ENCODE data around the gene JAG2.

The JAG2 gene

DNA sequence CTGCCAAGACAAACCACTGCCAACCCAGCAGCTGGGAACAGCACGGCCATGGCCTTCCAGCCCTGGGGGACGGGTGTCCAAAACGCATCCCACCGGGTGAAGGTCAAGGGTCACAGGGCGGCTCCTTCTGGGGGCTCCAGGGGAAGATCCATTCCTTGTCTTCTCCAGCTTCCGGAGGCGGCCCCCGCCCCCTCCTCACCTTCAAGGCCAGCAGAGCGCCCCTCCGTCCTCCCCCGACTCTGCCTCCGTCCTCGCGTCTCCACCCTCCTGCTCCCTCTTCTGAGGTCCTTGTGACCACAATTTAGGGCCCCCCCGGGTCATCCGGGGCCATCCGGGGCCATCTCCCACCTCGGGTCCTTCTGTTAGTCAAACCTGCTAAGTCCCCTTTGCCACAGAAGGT is 16.4 kb upstream of the JAG2 start:
- no peak overlapping the region for H3K27ac ChIP-seq
- no peak for DNase-seq (ENCODE audit: low read depth, low spot score)

DNA sequence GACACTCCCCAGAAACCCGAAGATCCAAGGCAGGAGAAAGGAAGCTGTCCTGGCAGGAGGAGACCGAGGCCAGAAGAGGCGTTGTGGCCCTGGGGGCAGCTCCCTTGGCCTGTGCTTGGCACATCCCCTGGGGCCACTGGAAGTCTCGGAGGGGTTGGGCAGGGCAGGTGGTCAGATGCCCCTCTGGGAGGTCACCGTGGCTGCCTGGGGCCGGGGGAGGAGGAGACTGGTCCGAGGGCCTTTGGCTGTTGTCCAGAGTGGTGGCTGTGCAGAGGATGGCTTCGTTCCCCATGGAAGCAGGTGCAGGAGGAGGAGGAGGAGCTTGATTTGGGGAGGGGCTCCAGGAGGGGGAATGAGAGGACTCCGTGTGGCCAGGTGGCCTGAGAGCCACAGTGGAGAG is 15.9 kb upstream of the JAG2 start:
- DNase-seq (ENCODE audit: low read depth, low spot score): no peak
- no peak overlapping the region for H3K27ac ChIP-seq

DNA sequence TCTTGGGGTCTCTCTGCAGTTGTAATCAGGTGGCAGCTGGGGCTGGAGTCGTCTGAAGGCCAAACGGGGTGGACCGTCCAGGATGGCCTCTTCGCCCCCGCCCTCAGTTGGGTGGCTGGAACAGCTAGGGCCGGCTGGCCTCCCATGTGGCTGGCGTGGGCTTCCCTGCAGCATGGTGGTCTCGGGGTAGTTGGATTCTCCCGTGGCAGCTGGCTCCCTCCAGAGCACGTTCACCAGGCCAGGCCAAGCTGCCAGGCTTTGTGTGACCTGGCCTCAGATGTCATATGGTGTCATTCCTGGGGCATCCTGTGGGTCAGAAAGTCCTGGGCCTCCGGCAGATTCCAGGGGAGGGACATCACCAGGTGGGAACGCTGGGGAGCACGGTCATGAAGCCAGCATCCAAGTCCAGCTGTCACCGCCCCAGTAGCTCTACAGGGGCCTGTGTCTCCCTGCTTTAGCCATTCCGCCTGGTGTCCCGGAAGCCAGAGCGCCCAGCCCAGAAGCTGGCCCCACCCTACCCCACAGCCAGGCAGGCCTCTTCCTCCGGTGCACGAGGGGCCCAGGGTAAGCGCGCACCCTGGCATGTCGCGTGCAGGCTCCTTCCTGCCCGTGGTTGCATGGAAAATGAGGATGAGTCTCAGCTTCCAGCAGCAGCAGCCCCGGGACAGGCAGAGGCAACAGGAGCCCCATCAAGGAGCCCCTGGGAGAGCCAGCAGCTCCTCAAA is 13.9 kb upstream of the JAG2 start:
- H3K27ac ChIP-seq: no peak overlapping the region
- no peak for DNase-seq (ENCODE audit: low read depth, low spot score)

- DNase-seq (ENCODE audit: low read depth, low spot score): no peak
- H3K27ac ChIP-seq: no peak overlapping the region
Measured at GRCh38 chr14:105181549-105182295, 13.1 kb upstream of the JAG2 start.

- H3K27ac ChIP-seq: peak within 1 kb of the TSS; percentile 31
- DNase-seq (ENCODE audit: low read depth, low spot score): no peak
Measured at GRCh38 chr14:105180592-105181548, 12.3 kb upstream of the JAG2 start, which contains the start of gene NUDT14. NUDT14 (minus strand) TSS chr14:105181312; CDS start chr14:105181209, 103 bp downstream.

DNA sequence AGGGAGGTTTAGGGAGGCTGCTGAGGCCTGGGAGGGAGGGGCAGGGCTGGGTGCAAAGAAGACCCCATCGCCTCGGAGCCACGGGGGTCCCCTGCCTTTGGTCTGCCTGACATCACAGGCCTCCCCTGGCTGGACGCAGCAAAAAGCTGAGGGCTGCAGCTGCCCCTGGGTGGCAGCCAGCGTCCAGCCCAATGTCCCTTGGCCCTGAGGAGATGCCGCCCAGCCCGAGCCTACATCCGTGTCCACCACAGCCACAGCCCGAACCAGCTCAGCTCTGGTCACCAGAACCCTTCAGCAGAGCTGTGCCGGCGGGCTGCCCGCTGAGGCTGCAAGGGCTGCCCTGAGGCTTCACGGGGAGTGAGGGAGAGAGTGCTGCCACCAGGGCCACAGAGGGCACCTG is 10.6 kb upstream of the JAG2 start:
- H3K27ac ChIP-seq: no peak overlapping the region
- no peak for DNase-seq (ENCODE audit: low read depth, low spot score)

DNA sequence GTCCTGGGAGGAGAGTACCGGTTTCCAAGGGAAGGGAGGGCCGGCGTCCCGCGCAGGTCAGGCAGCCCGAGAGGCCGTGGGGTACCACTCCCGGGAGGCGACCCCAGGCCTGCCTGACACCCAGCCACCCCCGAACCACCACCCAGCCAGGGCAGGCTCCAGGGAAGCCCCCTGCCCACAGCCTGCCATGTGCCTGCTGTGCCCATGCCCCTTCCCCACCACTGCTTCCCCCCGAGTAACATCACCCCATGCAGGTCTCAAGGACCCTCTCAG is 10.2 kb upstream of the JAG2 start:
- DNase-seq (ENCODE audit: low read depth, low spot score): no peak
- no peak overlapping the region for H3K27ac ChIP-seq

DNA sequence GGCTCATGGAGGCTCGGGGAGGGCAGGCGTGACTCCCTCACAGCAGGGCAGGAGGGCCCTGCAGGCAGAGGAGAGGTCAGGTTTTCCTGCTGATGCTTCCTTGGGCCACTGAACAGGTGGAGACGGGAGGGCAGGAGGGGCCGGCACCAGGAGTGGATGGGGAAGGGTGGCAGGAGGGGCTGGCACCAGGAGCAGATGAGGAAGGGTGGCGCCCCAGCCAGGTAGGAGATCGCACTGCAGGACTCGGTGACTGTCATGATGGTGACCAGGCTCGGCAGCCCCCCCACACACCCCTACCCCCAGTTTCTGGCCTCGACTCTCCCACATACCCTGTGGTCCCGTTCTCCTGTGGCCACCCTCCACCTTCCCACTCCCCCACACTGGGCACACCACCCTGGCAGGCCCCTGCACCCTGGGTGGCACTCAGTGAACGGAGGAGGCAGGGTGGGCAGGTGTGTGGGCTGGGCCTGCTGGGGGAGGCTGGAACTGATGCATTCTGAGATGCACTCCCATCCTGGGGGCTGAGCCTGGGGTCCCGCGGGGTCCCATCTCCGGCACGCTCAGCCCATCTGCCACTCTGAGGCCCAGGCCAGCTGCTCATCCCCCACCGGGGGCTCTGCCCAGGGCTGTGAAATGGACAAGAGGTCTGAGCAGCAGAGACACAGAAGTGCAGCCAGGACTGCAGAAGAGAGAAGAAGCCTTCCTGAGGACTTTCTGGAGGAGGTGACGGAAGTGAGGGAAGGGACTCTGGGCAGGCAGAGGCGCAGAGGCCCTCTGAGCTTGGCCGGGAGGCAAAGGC is 9.7 kb upstream of the JAG2 start:
- no peak overlapping the region for H3K27ac ChIP-seq
- no peak for DNase-seq (ENCODE audit: low read depth, low spot score)

- DNase-seq (ENCODE audit: low read depth, low spot score): no peak
- no peak overlapping the region for H3K27ac ChIP-seq
Measured at GRCh38 chr14:105177082-105177481, 8.5 kb upstream of the JAG2 start.

- no peak for DNase-seq (ENCODE audit: low read depth, low spot score)
- no peak overlapping the region for H3K27ac ChIP-seq
Measured at GRCh38 chr14:105176513-105176912, 7.9 kb upstream of the JAG2 start.

GRCh38 chr14:105173901-105174894 is 5.6 kb upstream of the JAG2 start:
- DNase-seq (ENCODE audit: low read depth, low spot score): no peak
- peak overlapping the region; percentile 13 for H3K27ac ChIP-seq

GRCh38 chr14:105173145-105173544 is 4.6 kb upstream of the JAG2 start:
- no peak for DNase-seq (ENCODE audit: low read depth, low spot score)
- H3K27ac ChIP-seq: no peak overlapping the region

GRCh38 chr14:105172476-105172875 is 3.9 kb upstream of the JAG2 start:
- no peak overlapping the region for H3K27ac ChIP-seq
- no peak for DNase-seq (ENCODE audit: low read depth, low spot score)

DNA sequence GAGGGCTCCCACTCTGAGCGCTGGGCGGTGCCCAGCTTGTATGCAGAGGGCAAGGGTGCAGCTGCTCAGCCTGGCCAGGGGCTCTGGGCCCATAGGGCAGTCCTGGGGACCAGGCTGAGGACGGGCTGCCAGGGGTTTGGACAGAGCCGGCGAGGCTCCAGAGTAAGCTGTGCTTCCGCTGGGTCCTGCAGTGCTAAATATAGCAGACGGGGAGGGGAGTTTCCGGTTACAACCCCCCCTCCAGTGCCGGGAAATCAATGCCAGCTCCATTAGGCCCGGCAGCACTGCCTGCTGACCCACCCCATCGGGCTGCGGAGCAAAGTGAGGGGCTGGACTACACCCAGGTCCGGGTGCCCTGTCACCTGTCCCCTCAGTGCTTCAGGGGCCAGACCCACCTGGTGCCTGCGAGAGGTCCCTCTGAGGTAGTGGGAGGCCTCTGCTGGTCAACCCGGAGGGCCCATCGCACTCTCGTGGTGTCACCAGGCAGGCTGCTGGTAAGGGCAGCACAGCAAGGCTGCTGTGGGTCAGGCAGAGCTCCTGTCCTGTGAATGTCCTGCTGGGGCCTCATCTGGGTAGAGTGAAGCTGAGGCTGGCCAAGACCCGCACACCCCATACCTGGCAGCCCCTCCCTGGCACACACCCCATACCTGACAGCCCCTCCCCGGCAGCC is 2.6 kb upstream of the JAG2 start:
- no peak for DNase-seq (ENCODE audit: low read depth, low spot score)
- no peak overlapping the region for H3K27ac ChIP-seq

DNA sequence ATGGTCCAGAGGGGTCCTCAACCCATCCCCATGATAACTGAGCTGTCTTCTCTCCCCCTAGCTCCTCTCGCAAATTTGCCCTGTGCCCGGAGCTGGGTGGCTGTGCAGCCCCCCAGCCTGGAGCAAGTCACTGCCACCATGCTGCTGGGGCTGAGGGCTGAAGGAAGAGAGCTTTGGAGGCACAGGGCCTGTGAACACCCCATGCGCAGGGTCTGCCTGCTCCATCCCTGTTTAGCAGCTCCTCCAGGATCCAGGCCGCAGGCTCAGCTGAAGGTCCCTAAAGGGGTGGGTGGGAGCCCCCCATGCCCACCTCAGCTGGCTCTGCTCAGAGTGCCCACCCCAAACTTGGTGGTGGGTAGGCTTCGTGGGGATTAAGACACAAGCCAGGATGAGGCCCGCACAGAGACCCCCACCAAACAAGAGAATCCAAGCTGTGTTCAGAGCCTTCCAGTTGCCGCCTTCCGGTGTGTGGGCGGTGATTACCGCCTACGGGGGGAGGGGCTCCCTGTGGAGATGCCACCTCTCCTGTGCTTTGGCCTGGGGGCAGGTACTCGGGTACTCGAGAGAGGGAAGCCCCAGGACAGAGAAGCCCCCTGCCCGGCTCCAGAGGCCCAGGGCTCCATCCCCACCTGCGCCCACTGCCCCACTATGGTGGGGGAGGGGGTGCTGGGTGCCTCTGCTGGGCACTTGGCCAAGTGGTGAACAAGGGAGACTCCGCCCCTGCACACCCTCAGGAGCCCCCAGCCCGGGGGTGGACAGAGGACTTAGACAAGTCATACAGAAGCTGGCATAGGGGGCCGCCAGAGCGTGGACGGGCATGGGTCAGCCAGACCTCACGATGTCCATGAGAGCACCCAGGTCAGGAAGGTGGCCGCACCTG is 1.4 kb upstream of the JAG2 start:
- no peak for DNase-seq (ENCODE audit: low read depth, low spot score)
- no peak overlapping the region for H3K27ac ChIP-seq

DNA sequence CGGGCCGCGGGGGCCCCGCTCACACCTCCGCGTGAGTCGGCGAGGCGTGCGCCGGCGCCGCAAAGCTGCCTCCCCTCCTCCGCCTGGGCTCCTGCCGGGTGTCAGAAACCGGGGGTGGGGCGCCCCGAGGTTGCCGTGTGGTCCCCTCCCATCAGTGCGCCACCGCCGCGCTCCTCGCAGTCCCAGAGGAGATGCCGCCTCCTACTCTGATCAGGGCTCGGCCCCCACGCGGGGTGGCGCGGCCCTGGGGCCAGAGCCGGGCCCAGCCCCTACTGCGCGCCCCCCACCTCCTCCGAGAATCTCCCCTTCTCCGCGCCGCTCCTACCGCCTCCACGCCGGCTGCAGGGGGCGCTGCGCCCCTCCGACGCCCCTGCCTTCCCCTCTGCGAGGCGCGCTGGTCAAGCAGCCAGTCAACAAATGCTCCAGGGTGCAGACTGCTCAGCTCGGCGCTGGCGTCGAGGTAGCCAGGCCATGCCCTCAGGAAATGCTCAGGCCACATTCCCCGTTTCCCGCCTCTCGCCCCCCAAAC is 467 bp upstream of the JAG2 start:
- no peak for DNase-seq (ENCODE audit: low read depth, low spot score)
- no peak overlapping the region for H3K27ac ChIP-seq

GRCh38 chr14:105168093-105168420 is 519 bp downstream of the JAG2 start:
- peak overlapping the region; percentile 56 for H3K27ac ChIP-seq
- no peak for DNase-seq (ENCODE audit: low read depth, low spot score)

Measured in epithelial cell of prostate (primary cell).